NCI-H1417 treated with DMSO at 0.1 percent for 48 hours (cell line): ENCODE data around the gene ACOT11.
A peak's percentile ranks its signal among the peaks of the same experiment; 100 is the strongest.

Source experiments
- DNase-seq: peaks from one replicate; lab custom pipeline; 2025; lab: John Stamatoyannopoulos, UW

Gene ACOT11

DNA sequence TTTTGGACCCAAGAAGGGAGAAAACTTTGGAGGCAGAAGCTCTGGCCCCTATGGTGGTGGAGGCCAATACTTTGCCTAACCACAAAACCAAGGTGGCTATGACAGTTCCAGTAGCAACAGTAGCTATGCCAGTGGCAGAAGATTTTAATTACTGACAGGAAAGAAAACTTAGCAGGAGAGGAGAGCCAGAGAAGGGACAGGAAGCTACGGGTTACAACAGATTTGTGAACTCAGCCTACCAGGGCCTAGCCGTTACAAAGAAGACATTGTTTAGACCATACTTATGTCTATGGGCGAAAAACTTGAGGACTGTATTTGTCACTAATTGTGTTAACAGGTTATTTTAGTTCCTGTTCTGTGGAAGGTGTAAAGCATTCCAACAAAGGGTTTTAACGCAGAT, 10.4 kb upstream of the ACOT11 start:
- DNase-seq = no peak

DNA sequence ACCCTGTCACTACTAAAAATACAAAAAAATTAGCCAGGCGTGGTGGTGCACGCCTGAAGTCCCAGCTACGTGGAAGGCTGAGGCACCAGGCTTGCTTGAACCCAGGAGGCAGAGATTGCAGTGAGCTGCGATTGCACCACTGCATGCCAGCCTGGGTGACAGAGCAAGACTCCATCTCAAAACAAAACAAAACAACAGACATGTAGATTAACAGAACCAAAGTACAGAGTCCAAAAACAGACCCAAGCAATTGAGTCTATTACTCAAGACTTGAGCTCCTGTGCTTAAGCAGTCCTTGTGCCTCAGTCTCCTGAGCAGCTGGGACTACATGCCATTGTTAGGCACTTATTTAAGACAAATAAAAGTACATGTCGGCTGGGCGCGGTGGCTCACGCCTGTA, 9.5 kb upstream of the ACOT11 start:
- DNase-seq = no peak

DNA sequence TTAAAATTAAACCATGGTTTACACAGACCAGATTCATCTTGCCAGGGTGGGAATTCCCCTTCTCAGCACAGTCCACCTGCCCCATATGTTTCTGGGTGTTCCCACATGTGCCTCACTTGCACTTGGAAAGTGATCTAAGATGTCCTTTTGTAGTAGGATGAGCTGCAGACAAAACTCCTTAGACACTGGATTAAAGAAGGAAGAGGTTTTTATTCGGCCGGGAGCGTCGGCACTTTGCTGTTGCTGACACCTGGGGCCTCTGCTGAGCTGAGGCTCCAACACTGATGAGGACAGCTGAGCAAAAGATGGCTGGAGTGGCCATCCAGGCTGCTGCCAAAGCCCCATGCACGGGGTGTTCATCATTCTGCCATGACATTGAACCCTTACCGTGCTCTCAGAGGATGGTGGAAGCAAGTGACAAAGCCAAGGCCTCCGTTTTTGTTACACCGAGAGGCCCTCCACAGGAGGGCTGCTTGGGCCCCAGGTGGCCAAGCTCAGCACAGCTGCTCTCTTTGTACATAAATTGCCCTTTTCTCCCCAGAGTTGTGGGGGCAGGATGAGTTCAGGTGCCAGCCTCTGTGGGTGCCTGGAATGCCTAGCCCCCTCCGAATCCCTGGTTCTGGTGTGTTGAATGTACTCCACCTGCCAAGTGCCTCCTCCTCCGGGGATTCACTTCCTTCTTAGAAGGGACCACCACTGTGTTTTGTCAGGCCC, 7.3 kb upstream of the ACOT11 start:
- no peak for DNase-seq

DNA sequence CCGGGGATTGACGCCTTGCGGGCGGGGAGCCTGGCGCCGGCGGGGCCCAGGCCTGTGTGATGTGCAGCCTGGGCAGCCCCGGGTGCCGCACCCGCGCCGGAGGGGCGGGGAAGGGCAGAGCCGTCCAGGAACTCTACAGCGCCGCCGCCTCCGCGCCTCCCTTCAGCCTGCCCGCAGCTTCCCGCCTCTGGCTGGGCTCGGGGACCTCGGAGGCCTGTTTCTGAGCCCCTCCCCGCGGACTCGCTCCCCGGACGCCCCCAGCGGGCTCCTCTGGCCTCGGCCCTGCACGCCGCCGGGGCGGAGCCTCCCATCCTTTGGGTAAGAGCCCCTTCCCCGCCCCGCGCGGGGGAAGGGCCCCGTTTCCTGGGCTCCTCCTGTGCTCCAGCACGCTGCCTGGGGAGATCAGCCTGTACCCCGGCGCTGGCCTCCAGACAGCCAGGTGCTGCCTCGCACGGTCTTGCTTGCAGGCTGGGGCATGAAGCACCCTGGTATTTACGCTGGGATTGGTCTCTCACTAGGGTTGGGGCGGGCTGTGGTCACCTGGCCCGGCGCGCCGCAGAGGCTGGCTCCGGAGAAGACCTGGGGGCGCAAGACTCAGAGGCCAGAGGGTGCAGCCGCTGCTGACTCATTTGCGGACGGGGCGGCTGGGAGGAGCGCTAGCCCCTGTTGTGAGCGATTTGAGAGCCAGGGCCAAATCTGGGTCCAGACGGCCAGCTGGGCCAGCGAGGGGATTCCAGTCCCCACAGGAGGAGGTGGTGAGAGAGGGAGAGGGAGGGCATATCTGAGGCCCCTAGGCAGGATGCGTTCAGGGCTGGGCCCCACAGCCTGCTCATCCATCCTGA, 5.7 kb upstream of the ACOT11 start:
- DNase-seq = peak; percentile 43

GRCh38 chr1:54542962-54543539, 5.0 kb upstream of the ACOT11 start:
- no peak for DNase-seq

DNA sequence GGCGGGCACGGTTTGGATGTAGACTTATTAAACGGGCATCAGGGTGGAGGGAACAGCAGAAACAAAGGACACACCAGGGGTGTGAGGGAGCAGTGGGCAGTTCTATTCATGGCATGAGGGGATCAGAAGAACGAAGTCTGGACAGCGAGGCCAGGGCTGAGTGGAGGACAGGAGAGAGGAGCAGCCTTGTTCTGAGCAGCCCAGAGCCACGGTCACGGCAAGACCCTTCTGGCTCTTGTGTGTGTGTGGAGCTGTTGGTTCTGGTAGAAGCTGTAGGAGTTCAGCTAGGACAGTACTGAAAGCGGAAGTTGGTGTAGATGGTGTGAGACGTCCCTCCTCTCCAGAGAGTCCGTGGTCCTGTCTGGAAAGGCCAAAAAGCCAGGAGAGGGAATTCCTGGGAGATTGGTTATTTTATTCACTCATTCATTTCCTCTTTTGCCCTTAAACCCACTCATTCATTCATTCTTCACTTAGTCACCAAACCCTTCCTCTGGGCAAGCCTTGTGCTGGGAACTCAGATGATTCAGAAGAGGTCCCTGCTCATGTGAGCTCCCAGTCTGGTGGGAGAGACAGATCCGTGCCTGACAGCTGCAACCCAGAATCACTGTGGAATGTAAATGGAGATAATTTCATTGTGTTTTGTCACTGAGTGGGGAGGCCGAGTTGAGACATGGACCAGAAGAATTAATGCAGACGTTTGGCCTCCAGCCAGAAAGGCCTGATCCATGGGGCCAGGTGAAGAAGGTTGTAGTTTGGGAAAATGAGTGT, 4.1 kb upstream of the ACOT11 start:
- DNase-seq = no peak

- DNase-seq = no peak
Observed at GRCh38 chr1:54545916-54546635, 2.0 kb upstream of the ACOT11 start.

DNA sequence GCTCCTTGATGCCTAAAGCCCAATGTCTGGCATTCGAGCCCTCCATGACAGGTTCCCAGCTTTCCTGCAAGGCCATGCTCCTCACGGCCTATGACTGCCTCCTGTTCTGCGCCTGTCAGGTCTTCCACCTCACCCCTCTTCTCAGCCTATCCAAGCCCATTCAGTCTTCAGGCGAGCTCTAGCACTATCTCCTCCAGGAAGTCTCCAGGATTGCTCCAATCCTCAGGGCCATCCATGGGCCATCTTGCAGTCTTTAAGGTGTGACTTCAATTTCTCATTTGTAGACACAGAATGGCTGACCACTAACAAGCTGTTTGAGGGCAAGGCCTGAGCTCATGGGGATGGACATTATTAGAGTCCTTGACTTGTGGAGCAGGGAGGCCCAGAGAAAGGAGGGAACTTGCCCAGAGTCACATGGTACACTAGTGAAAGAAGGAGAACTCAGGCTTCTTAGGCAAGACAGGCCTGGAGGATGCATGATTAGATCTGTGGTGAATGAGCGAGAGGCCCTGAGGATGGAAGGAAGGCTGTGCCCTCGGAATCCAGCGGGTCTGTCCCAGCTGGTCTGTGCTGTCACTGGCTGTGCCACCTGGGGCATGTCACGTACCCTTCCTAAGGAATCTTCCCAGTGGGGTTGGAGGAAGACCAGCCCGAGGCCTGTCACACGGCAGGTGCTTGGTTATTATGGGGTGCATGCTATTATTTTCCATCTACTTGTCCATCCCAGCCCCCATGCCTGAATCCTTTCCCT, 1.2 kb upstream of the ACOT11 start:
- no peak for DNase-seq

DNA sequence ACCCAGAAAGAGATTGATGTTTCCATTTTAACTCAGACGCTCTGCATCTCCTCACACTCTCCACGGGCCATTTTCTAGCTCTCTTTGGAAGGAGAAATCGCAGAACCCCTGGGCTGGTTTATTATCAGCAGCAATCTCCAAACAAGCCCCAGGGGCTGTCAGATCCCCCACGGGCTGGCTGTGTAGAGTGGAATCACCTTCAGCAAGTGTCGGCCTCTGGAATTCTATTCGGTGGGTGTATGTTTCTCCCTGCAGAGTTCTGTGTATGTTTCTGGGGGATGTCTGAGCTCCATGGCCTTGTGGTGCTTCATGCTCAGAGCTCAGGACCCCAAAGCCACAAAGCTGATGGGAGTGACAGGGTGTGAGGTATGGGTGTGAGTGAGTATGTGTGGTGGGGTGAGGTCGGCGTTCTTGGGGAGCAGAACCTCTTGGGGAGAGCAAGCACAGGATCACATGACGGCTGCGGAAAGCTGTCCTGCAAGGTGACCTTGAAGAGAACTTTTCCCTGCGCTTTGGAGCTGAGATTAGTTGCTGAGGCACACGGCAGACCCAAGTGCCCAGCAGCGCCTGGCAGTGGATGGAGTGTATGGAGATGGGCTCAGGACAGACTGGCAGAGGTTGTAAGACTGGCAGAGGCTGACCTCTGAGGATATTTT, 489 bp downstream of the ACOT11 start:
- DNase-seq = no peak

- no peak for DNase-seq
Observed at GRCh38 chr1:54549181-54549924, 1.3 kb downstream of the ACOT11 start.

- no peak for DNase-seq
Observed at GRCh38 chr1:54551891-54552290, 3.9 kb downstream of the ACOT11 start.

DNA sequence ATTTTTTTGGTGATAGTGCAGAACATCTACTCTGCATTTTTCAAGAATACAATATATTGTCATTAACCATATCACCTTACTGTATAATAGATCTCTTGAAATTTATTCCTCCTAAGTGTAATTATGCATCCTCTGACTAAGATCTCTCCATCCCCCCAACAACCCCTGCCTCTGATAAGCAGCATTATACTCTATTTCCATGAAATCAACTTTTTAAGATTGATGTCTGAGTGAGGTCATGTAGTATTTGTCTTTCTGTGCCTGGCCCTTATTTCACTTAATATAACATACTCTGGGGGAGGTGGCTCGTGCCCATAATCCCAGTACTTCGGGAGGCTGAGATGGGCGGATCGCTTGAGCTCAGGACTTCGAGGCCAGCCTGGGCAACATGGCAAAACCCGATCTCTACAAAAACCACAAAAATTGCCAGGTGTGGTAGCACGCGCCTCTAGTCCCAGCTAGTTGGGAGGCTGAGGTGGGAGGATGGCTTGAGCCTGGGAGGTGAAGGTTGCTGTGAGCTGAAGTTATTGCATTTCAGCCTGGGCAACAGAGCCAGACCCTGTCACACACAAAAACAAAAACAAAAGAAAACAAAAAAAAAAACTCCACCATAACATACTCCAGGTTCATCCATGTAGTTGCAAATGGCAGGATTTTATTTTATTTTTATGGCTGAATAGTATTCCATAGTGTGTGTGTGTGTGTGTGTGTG, 5.7 kb downstream of the ACOT11 start:
- no peak for DNase-seq

- DNase-seq = no peak
Observed at GRCh38 chr1:54556110-54556509, 8.1 kb downstream of the ACOT11 start.

- no peak for DNase-seq
Observed at GRCh38 chr1:54557671-54558355, 9.8 kb downstream of the ACOT11 start.

- no peak for DNase-seq
Observed at GRCh38 chr1:54558434-54559030, 10.5 kb downstream of the ACOT11 start.

- DNase-seq = no peak
Observed at GRCh38 chr1:54559111-54559548, 11.1 kb downstream of the ACOT11 start.

DNA sequence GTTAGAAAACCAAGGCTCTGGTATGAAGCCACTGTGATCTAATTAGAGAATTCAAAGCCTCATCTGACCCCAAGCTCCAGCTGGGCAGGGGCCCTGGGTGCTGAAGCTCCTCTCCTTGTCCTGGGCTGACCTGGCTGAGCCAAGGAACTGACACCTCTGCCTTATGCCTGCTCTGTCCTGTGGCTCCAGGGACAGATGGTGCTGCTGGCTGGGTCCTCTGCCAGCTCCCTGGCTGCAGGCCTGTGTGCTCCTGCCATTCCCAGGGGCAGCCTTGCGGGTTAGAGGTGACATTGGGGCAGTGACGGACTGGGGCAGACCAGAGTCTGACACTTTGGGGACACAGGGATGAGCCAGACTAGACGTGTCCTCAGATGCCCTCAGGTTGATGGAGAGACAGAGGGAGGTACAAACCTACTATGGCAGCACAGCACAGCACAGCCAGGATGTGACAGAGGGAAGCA, 11.8 kb downstream of the ACOT11 start:
- DNase-seq = no peak
